ENCODE results near the gene ASIC5.

DNA sequence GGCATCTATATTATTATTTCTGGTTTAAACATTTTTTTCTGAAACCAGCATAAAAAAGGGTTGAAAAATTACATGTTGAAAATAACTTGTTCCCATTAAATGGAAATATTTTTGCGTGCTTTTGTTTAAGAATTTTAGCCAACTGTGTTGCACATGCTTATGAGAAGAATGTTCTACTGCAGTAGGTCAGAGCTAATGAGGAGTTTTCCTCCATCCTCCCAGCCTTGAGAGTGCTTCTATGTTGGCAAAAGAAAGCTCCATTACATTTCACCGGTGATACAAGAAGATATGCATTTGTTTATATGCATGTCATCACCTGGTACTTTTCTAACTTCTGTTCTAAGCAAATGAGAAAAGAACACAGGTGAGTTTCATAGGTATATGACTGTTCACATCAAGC is 23.9 kb upstream of the ASIC5 start:
- TF ChIP-seq YY1 (tag by site-specific recombination; IDR thresholded peaks at IDR 0.05) (no peak), ZNF211 (tag by site-specific recombination; IDR thresholded peaks at IDR 0.05; ENCODE audit: low read depth) (no peak), ZNF660 (tag by site-specific recombination; IDR thresholded peaks at IDR 0.05) (no peak), ZNF571 (tag by site-specific recombination; IDR thresholded peaks at IDR 0.05) (no peak), ZBTB7A (tag by site-specific recombination; IDR thresholded peaks at IDR 0.05; ENCODE audit: low read depth) (no peak), ELK4 (IDR thresholded peaks at IDR 0.05; ENCODE audit: borderline replicate concordance, low read depth, low read length) (no peak), ZBTB11 (tag by site-specific recombination; conservative IDR thresholded peaks at IDR 0.05; ENCODE audit: low read depth) (no peak), KLF10 (tag by site-specific recombination; IDR thresholded peaks at IDR 0.05) (no peak), ZNF133 (tag by site-specific recombination; IDR thresholded peaks at IDR 0.05) (no peak)
- TF ChIP-seq, protein P1, sequence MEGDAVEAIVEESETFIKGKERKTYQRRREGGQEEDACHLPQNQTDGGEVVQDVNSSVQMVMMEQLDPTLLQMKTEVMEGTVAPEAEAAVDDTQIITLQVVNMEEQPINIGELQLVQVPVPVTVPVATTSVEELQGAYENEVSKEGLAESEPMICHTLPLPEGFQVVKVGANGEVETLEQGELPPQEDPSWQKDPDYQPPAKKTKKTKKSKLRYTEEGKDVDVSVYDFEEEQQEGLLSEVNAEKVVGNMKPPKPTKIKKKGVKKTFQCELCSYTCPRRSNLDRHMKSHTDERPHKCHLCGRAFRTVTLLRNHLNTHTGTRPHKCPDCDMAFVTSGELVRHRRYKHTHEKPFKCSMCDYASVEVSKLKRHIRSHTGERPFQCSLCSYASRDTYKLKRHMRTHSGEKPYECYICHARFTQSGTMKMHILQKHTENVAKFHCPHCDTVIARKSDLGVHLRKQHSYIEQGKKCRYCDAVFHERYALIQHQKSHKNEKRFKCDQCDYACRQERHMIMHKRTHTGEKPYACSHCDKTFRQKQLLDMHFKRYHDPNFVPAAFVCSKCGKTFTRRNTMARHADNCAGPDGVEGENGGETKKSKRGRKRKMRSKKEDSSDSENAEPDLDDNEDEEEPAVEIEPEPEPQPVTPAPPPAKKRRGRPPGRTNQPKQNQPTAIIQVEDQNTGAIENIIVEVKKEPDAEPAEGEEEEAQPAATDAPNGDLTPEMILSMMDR (tag by site-specific recombination; IDR thresholded peaks at IDR 0.05) = no peak
- TF ChIP-seq, protein P2, sequence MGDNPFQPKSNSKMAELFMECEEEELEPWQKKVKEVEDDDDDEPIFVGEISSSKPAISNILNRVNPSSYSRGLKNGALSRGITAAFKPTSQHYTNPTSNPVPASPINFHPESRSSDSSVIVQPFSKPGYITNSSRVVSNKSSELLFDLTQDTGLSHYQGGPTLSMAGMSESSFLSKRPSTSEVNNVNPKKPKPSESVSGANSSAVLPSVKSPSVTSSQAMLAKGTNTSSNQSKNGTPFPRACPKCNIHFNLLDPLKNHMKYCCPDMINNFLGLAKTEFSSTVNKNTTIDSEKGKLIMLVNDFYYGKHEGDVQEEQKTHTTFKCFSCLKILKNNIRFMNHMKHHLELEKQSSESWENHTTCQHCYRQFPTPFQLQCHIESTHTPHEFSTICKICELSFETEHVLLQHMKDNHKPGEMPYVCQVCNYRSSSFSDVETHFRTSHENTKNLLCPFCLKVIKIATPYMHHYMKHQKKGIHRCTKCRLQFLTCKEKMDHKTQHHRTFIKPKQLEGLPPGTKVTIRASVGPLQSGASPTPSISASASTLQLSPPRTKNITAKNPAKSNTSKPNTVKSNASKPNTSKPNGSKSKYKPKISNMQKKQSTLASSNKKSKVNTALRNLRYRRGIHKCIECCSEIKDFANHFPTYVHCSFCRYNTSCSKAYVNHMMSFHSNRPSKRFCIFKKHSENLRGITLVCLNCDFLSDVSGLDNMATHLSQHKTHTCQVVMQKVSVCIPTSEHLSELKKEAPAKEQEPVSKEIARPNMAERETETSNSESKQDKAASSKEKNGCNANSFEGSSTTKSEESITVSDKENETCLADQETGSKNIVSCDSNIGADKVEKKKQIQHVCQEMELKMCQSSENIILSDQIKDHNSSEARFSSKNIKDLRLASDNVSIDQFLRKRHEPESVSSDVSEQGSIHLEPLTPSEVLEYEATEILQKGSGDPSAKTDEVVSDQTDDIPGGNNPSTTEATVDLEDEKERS (tag by site-specific recombination; IDR thresholded peaks at IDR 0.05) = no peak

Data from HEK293 (cell line).